ENCODE data around the gene PPP1R8. TPM values are rescaled to one million over a fixed set of nuclear protein-coding genes. Genes with fewer than 3 reads are reported as not detected.

PPP1R8 gene
- total RNA-seq, 2 donors from 2014 or later, result 58.4 to 59.0 TPM

Other genes starting within 250 kb of the PPP1R8 start
- gene AHDC1, start 226.6 kb upstream of the PPP1R8 start, total RNA-seq, result 1 to 10 TPM; 8.4 to 9.3 TPM
- gene FGR, start 195.6 kb upstream of the PPP1R8 start, total RNA-seq, result 1 to 10 TPM in 1 of 2 donors, under 1 TPM in 1; 0.62 to 2.1 TPM
- 10 to 100 TPM; 19.3 to 56.1 TPM for gene IFI6, start 158.6 kb upstream of the PPP1R8 start, total RNA-seq
- gene FAM76A, start 104.8 kb upstream of the PPP1R8 start, total RNA-seq, result 10 to 100 TPM; 12.4 to 15.3 TPM
- gene STX12, start 57.6 kb upstream of the PPP1R8 start, total RNA-seq, result 10 to 100 TPM; 24.7 to 25.0 TPM
- 10 to 100 TPM; 26.0 to 81.0 TPM for gene THEMIS2, start 41.8 kb downstream of the PPP1R8 start, total RNA-seq
- 10 to 100 TPM; 84.7 to 96.1 TPM for gene RPA2, start 83.8 kb downstream of the PPP1R8 start, total RNA-seq
- 1 to 10 TPM in 1 of 2 donors, under 1 TPM in 1; 0.41 to 1.5 TPM for gene SMPDL3B, start 104.2 kb downstream of the PPP1R8 start, total RNA-seq
- gene XKR8, start 129.2 kb downstream of the PPP1R8 start, total RNA-seq, result 10 to 100 TPM in 1 of 2 donors, 1 to 10 TPM in 1; 8.7 to 18.9 TPM

All from activated T-cell treated with anti-CD3 and anti-CD28 coated beads, Interleukin-2, amount 50 U/mL, for 72 hours (primary cell).